HK-2 (cell line): ENCODE measurements around the gene INPP5E.

Experiments used
- DNase-seq: peaks from one replicate; pipeline ENCODE4 v3.0.0-alpha.2; 2018; ENCODE audit not compliant: unreplicated experiment

INPP5E gene

DNA sequence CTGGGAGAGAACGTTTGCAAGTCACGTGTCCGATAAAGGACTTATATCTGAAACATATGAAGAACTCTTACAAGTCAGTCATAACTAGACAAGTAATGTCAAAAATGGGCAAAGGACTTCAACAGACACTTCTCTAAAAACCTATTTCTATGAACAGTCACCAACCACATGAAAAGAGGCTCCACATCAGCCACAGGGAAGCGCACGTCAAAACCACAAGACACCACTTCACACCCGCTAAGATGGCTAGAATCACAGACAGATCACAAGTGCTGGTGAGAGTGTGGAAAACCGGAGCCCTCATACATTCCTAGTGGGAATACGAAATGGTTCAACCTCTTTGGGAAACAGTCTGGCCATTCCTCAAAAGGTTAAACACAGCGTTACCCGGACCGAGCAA, 54.6 kb downstream of the INPP5E start:
- DNase-seq: no peak

DNA sequence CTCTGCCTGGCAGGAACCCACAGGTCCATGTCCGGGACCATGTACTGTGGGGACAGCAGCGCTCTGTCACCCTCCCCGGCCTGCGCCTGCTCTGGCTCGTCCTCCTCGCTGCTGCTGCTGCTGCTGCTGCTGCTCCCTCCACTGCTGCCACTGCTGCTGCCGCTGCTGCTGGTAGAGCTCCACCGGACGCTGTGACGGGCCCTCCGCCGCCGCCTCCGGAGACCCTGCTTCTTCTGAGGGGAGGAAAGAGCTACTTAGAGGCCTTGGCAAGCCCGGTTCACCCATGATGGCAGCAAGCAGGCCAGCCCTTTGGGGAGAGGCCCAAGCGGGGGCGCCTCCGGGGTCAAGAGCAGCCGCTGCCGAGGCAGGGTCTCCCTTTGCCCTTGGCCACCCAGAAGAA, 56.2 kb downstream of the INPP5E start:
- DNase-seq: no peak

DNA sequence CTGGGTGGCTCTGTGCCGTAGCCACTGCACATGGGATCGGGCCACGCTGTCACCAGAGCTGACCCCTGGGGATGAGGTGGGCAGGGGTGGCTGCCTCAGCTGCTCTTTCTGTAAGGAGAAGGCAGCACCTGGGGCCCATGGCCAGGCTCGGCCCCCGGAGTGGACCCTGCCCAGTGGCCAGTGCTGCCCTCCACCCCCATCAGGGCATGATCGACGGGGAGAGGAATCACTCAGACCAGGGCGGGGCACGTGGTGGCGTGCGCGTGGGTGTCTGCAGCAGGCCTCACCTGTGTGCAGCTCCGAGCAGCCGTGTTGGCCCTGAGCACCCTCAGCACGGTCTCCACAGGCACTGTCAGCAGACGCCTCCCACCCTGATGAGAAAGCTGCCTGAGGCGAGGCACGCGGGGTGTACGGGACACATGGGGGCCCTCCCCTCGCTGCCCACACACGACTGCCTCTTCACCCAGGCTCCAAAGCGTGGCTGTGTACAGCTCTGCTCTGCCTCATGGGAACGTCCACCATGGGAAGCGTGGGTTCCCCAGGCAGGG, 57.6 kb downstream of the INPP5E start:
- no peak for DNase-seq

DNA sequence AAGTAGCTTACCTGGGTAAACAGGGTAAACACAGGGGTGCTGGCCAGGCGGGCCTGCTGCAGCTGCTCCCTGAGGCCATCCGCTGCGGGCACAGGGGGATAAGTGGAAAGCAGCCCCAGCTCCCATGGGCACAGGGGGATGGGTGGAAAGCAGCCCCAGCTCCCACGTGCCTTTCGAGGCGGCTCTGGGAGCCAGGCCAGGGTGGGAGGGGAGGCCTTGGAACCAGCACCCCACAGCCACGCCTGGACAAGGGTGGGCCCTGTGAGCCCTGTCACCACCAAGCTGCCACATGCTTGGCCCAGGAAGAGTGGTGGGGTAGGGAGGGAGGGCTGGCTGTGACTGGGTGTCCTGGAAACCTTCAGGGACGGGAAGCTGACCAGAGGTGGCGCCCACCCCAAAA, 58.3 kb downstream of the INPP5E start:
- no peak for DNase-seq

DNA sequence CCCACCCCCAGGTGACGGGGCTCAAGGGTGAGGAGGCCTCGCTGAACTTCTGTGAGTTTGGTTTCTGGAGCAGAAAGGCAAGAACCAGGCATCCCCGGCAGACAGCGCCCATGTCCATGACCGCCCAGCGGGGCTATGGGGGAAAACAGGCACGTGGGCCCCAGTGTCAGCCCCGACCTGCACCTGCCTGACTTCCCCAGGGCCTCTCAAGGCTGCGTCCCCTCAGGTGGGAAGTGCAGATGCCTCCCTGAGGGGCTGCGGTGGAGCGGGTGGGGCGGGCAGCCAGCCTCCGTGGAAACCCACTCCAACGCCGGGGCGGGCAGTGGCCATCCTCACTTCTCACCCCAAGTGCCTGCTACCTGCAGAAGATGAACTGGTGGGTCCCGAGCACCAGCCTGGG, 59.3 kb downstream of the INPP5E start:
- no peak for DNase-seq

DNA sequence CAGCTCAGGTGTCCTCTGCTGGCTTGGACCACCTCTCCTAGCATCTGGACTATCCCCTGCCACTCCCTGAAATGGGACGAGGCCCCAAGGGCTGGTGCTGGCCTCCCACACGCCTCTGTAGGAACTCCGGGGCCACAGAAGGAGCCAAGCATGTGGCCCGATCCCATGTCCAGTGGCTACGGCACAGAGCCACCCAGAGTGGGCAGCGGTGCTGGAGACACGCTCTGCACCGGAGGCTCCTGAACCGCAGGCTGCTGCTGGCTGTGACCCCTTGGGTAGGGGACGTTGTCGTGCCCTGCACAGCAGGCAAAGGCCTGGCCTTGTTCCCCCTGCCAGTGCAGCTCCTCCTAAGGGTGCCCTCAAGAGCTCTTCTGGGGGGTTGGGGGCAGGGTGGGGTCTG, 59.8 kb downstream of the INPP5E start:
- DNase-seq: no peak

DNA sequence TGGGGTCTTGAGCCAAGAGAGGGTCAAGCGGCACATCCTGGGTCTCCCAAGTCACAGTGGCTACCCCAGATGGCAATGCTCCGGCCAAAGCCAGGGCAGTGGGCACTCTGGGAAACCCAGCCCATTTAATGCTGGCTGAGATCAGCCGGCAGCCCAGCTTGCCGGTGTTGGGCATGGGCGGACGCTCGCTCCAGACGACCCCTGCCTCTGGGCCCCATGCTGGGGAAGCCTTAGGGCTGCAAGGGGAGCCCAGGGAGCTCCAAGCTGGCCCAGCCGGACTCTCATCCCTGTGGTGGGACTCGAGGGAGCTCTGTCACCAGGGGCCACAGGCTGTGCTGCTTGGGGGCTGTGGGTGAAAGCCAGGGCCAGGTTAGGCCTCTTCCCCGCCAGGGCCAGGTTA, 60.2 kb downstream of the INPP5E start:
- DNase-seq: no peak

DNA sequence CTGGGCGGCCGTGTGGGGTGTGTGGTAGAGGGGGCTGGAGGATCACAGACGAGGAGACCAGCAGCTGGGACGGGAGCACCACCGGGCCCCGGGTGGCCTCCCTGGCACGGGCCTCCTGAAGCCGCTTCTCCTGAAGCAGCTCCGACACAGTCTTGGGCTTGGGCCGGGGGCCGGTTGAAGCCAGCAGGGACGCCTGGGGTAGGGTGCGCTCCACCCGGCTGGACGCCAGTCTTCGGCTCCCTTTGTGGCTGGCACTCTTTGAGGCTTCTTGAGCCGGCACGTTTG, 60.7 kb downstream of the INPP5E start:
- no peak for DNase-seq
